Astrocyte (in vitro differentiated cells and primary cell): Measurements from ENCODE around the gene MRTFA.

Experiments used
- EZH2 ChIP-seq: IDR thresholded peaks from 2 replicates; pipeline ENCODE4 v1.6.1; 2012; ENCODE audit warnings: mild to moderate bottlenecking, low read length, inconsistent platforms; ENCODE audit not compliant: insufficient read depth
- TF ChIP-seq, protein P1 (sequence below): IDR thresholded peaks from 2 replicates; pipeline ENCODE4 v1.5.1; 2011; ENCODE audit warnings: low read depth, mild to moderate bottlenecking, inconsistent platforms, low read length, moderate library complexity; ENCODE audit not compliant: insufficient read depth

DNA sequence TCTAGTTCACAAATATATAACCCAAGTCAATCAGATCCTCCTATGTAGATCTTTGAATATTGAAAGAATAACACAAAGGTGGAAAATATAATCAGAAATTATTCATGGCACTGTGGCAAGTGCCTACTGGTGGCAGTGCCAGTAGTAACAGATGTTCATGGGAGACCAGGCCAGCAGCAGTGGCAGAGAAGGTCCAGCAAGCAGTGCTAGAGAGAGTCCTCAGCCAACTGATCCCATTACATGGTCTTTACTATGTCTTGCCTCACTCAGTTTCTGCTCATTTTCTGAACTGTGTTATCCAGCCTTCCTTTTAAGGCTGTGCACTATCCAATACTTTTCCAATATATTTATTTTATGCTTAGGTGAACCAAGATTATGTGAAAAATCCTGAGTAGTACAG, 124.9 kb downstream of the MRTFA start:
- TF ChIP-seq, protein P1, sequence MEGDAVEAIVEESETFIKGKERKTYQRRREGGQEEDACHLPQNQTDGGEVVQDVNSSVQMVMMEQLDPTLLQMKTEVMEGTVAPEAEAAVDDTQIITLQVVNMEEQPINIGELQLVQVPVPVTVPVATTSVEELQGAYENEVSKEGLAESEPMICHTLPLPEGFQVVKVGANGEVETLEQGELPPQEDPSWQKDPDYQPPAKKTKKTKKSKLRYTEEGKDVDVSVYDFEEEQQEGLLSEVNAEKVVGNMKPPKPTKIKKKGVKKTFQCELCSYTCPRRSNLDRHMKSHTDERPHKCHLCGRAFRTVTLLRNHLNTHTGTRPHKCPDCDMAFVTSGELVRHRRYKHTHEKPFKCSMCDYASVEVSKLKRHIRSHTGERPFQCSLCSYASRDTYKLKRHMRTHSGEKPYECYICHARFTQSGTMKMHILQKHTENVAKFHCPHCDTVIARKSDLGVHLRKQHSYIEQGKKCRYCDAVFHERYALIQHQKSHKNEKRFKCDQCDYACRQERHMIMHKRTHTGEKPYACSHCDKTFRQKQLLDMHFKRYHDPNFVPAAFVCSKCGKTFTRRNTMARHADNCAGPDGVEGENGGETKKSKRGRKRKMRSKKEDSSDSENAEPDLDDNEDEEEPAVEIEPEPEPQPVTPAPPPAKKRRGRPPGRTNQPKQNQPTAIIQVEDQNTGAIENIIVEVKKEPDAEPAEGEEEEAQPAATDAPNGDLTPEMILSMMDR: no peak
- TF ChIP-seq EZH2: no peak
